Upper lobe of right lung (tissue), 1 donor: ENCODE measurements around the gene PCDHGB3. TPM values are rescaled to one million over a fixed set of nuclear protein-coding genes. Genes with fewer than 3 reads are reported as not detected.
"Not testable (repeated sequence)": the region's sequence is repeated elsewhere in the genome, so short reads cannot be mapped to it uniquely, and the experiment has no call there.

Source experiments
- ATAC-seq: fragments of 200-7000 bp; cut with Tn5 transposase; one replicate; pipeline ENCODE4 v1.9.1; 2020; ENCODE audit warnings: mild to moderate bottlenecking, moderate library complexity
- DNase-seq: peaks from one replicate; pipeline ENCODE4 v3.0.0-alpha.2; 2020
- H3K27ac ChIP-seq: fragments of 200-600 bp; one replicate; pipeline ENCODE4 v1.8.0; 2022
- H3K27me3 ChIP-seq: fragments of 200-600 bp; one replicate; pipeline ENCODE4 v1.8.0; 2022; ENCODE audit warnings: mild to moderate bottlenecking
- H3K36me3 ChIP-seq: fragments of 200-600 bp; one replicate; pipeline ENCODE4 v1.8.0; 2022
- H3K4me1 ChIP-seq: fragments of 200-600 bp; one replicate; pipeline ENCODE4 v1.8.0; 2022
- H3K4me3 ChIP-seq: fragments of 200-600 bp; one replicate; pipeline ENCODE4 v1.8.0; 2022; ENCODE audit warnings: mild to moderate bottlenecking
- H3K9me3 ChIP-seq: fragments of 200-600 bp; one replicate; pipeline ENCODE4 v1.8.0; 2022
- CTCF ChIP-seq: fragments of 200-600 bp; IDR thresholded peaks from one replicate; pipeline ENCODE4 v1.8.0; 2022; ENCODE audit warnings: antibody characterized with exemption
- intact Hi-C: fragments of 100-400 bp; cut with DNase I; formaldehyde crosslinking; loops from one replicate; pipeline ENCODE4 v1.11.0; 2022
- total RNA-seq: library from RNA; stranded (reverse); fragmentation: NEBNext Ultra II Directional; extraction: Animal tissue kit (Norgen Biotek cat#: 25700); gene quantifications from one replicate; pipeline ENCODE4 v1.2.1, GENCODE V29; 2021
- donor health status: DM: no; HTN: yes; CAD: no; lungs with severe emphysema.

PCDHGB3 gene
- total RNA-seq, 1 donor from 2014 or later: 2.6 TPM

GRCh38 chr5:141338538-141339306 lies 31.3 kb upstream of the PCDHGB3 start, which contains the start of gene PCDHGA2:
Gene PCDHGA2, plus strand, starts transcription at chr5:141338760.
- DNase-seq: no peak
- ATAC-seq: peak; percentile 48
- peak within 1 kb of the TSS; percentile 20 for H3K4me3 ChIP-seq

GRCh38 chr5:141340781-141341354 lies 29.2 kb upstream of the PCDHGB3 start:
- H3K27ac ChIP-seq, DNase-seq, H3K27me3 ChIP-seq, ATAC-seq, H3K36me3 ChIP-seq, H3K4me3 ChIP-seq, intact Hi-C loops, H3K4me1 ChIP-seq: not testable (repeated sequence)
- H3K9me3 ChIP-seq: peaks cover 32% of the 10 kb centered on the region

More at GRCh38 chr5:141338538-141339306, 31.3 kb upstream of the PCDHGB3 start, which contains the start of gene PCDHGA2:
- Histone ChIP-seq H3K4me1 (no peaks in the 10 kb centered on the region), H3K27me3 (peaks cover 6% of the 10 kb centered on the region), H3K36me3 (no peaks in the 10 kb centered on the region), H3K9me3 (peaks cover 21% of the 10 kb centered on the region), H3K27ac (no peak within 1 kb of the TSS)
- intact Hi-C loops: no loop called here
- TF ChIP-seq CTCF: peak; percentile 26

- no peak for ATAC-seq
- Histone ChIP-seq H3K27ac (no peak overlapping the region), H3K4me3 (no peak overlapping the region), H3K9me3 (peaks cover 19% of the 10 kb centered on the region), H3K27me3 (peaks cover 6% of the 10 kb centered on the region), H3K4me1 (no peaks in the 10 kb centered on the region), H3K36me3 (no peaks in the 10 kb centered on the region)
- TF ChIP-seq CTCF: no peak
- intact Hi-C loops: no loop called here
- DNase-seq: no peak
Observed at GRCh38 chr5:141342773-141343172, 27.3 kb upstream of the PCDHGB3 start.

GRCh38 chr5:141343242-141343952 lies 26.6 kb upstream of the PCDHGB3 start, which contains the start of gene PCDHGA3:
Gene PCDHGA3, plus strand, starts transcription at chr5:141343829. Its CDS starts 205 bp downstream, at chr5:141344034.
- intact Hi-C loops: no loop called here
- Histone ChIP-seq H3K36me3 (no peaks in the 10 kb centered on the region), H3K27me3 (peaks cover 6% of the 10 kb centered on the region), H3K4me1 (no peaks in the 10 kb centered on the region), H3K9me3 (peaks cover 19% of the 10 kb centered on the region), H3K27ac (no peak within 1 kb of the TSS), H3K4me3 (peak within 1 kb of the TSS; percentile 21)
- ATAC-seq (no peak), DNase-seq (no peak)
- peak; percentile 24 for TF ChIP-seq CTCF

- peak overlapping the region; percentile 21 for H3K4me3 ChIP-seq
Observed at GRCh38 chr5:141343953-141344463, 26.0 kb upstream of the PCDHGB3 start.

More at GRCh38 chr5:141343953-141344463, 26.0 kb upstream of the PCDHGB3 start:
- Histone ChIP-seq H3K27ac (no peak overlapping the region), H3K36me3 (no peaks in the 10 kb centered on the region), H3K27me3 (peaks cover 6% of the 10 kb centered on the region), H3K9me3 (peaks cover 19% of the 10 kb centered on the region), H3K4me1 (no peaks in the 10 kb centered on the region)
- TF ChIP-seq CTCF: no peak
- ATAC-seq (no peak), DNase-seq (no peak)
- intact Hi-C loops: no loop called here
